IPS-NIHi7 (cell line): ENCODE measurements around the gene GLE1.
"Not testable (repeated sequence)": the region's sequence is repeated elsewhere in the genome, so short reads cannot be mapped to it uniquely, and the experiment has no call there.

ENCODE experiments used
- DNase-seq: peaks from one replicate; pipeline ENCODE4 v3.0.0; 2012; ENCODE audit warnings: mixed read lengths; ENCODE audit errors: extremely low spot score

Gene GLE1

DNA sequence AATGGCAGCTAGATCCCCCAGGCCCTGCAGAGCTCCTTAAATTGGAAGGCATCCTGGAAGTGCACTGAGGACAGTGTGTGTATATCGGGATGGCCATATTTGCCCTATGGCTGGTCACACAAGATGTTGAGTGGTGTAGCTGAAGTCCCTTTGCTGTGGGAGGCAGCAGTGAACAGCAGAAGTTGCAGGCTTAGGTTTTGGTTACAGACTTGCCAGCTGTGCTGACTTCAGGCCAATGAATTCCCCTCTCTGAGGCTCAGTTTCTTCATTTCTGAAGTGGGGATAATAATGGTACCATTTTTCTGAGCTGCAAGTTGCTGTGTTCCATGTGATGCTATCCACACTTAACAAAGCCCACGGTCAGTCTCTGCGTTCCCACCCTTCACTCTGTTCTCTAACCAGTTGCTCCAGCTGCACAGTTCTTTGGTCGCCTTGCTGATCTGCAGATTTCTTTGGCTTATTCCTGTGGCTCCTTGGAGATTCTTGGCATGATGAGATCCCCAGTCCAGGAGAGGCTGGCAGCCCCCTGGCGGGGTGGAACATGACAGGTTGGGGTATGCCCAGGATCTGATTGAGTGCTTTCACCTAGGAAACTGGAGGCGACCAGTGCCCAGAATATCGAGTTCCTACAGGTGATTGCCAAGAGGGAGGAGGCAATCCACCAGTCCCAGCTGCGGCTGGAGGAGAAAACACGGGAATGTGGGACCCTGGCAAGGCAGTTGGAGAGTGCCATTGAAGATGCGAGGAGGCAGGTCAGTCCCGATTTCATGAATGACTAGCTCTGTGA, 6.5 kb upstream of the GLE1 start:
- no peak for DNase-seq

DNA sequence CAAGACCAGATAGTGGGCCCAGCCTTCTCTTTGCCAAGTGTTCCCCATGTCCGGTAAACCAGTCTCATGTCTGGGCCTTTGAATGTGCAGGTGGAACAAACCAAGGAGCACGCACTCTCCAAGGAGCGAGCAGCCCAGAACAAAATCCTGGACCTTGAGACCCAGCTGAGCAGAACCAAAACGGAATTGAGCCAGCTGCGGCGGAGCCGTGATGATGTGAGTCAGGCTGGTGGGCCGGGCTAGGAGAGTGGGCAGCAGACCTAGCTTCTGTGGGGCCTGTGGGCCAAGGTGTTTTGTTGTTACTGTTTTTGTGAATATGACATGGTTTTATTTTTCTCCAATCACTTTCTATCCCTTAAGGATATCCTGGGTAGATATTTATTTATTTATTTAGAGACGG, 5.6 kb upstream of the GLE1 start:
- no peak for DNase-seq

DNA sequence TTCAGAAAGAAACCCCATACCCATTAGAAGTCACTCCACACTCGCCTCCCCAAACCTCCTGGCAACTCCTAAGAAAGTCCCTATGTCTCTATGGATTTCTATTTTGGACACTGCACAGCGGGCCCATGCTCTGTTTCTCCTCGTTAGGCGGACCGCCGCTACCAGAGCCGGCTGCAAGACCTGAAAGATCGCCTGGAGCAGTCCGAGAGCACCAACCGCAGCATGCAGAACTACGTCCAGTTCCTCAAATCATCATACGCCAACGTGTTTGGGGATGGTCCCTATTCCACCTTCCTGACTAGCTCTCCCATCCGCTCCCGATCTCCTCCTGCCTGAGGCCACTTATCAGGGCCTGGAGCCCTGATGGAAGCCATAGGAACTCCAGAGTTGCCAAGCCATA, 4.6 kb upstream of the GLE1 start:
- DNase-seq: no peak

DNA sequence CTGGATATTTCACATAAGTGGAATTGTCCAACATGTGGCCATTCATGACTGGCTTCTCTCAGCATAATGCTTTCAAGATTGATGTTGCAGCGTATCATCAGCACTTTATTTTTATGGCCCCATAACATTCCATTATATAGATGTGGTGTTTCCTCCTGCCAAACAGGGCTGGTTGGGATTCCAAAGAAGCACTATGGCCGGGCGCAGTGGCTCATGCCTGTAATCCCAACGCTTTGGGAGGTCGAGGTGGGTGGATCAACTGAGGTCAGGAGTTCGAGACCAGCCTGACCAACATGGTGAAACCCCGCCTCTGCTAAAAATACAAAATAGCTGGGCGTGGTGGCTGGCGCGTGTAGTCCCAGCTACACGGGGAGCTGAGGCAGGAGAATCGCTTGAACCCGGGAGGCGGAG, 1.1 kb upstream of the GLE1 start:
- not testable (repeated sequence) for DNase-seq

DNA sequence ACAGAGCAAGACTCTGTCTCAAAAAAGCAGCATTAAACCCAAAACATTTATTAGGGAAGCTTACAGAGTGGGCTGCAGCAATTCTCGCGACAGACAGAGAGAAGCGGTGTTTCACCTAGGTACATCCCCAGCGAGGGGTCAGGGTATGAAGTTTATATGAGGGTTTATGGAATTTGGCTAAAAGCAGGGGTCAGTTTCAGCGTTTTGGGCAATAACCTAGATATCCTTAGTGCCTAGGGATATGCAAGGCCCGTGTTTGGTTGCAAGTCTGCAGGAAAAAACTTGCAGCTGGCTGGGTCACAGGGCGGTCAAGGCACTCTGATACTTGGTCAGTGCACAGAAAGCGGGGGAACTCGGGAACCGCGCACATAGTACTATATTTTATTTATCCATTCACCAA, 649 bp upstream of the GLE1 start:
- DNase-seq: no peak

DNA sequence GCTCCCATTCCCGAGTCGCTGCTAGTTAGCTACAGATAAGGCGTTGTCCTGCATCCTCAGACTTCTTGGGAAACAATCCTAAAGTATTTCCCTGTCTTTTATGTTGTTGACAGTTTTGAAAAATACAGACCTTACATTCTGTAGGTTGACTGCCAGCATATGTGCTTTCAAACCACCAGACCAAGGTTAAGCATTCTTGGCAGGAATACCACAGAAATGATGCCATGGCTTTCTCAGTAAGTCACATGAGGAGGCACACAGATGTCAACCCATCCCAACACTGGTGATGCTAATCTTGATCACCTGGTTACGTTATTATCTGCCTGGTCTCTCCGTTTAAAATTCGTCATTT, 871 bp downstream of the GLE1 start:
- no peak for DNase-seq

DNA sequence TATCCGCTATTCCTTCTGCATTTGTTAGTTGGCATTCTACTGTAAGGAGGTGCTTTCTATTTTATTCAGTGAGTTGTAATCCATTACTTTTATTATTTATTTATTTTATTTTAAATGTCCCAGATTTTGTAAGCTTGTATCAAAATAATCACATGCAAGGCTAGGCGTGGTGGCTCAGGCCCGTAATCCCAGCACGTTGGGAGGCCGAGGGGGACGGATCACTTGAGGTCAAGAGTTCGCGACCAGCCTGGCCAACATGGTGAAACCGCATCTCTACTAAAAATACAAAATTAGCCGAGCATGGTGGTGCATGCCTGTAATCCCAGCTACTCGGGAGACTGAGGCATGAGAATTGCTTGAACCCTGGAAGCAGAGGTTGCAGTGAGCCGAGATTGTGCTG, 1.4 kb downstream of the GLE1 start:
- DNase-seq: not testable (repeated sequence)

DNA sequence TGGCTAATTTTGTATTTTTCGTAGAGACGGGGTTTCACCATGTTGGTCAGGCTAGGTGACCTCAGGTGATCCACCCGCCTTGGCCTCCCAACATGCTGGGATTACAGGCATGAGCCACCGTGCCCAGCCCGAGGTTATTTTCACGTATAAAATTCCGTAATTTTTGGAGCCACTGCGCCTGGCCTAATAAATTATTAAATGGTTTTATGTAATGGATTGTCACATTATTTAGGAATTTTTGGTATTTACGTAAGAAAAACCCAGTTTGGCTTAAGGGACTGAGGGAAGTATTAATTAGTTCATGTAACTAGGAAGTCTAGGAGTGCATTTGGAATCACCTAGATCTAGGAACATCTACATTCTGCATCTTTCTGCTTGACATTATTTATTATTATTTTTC, 8.3 kb downstream of the GLE1 start:
- no peak for DNase-seq

DNA sequence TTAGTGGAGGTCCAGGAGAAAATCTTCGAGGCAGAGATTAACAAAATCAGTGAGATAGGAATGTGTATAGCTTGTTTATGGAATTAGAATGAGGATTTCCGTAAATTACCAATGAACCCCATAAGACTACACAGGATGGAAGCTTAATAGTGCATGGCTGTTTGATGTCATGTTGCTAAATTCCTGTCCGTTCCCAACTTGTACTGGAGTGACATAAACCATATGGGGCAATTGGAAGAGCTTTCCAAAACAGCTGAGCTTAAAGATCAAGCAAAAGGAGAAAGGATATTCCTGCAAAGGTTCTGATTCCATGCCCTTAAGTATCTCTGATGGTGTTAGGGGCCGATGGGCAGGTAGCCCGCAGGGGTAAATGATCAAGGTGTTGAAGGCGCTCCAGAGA, 17.4 kb downstream of the GLE1 start:
- no peak for DNase-seq

DNA sequence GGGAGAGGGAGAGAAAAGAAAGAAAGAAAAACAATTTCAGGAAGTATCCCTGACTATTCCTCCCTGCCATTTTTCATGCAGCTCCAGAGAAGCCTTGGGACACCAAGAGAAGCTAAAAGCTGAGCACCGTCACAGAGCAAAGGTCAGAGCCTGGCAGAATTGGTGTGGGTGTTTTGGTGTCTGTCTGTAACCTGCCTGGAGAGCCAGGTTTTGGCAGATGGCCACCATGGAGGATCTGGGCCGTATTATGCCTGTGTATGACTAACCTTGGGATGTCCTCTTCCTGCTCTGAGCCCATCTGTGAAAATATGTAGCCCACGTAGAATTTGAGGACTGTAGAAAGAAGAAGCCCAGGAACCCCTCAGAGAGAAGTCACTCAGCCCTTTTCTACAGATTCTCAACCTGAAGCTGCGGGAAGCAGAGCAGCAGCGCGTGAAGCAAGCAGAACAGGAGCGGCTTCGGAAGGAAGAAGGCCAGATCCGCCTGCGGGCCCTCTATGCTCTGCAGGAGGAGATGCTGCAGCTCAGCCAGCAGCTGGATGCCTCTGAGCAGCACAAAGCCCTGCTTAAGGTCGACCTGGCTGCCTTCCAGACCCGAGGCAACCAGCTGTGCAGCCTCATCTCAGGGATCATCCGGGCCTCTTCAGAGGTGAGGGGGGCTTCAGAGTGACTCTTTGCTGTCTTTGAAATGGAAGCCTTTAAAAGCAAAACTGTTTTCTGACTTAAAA, 18.8 kb downstream of the GLE1 start:
- peak; percentile 34 for DNase-seq

DNA sequence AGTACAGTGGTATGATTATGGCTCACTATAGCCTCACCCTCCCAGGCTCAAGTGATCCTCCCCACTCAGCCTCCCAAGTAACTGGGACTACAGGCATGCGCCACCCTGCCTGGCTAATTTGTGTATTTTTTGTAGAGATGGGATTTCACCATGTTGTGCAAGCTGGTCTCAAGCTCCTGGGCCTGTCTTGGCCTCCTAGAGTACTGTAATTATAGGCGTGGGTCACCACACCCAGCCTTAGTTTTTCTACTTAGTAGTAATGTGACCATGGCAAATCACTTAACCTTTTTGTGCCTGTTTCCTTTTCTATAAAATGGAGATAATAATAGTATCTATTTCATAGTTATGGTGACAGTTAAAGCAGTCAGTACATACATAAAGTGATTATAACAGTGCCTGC, 22.2 kb downstream of the GLE1 start:
- DNase-seq: no peak

DNA sequence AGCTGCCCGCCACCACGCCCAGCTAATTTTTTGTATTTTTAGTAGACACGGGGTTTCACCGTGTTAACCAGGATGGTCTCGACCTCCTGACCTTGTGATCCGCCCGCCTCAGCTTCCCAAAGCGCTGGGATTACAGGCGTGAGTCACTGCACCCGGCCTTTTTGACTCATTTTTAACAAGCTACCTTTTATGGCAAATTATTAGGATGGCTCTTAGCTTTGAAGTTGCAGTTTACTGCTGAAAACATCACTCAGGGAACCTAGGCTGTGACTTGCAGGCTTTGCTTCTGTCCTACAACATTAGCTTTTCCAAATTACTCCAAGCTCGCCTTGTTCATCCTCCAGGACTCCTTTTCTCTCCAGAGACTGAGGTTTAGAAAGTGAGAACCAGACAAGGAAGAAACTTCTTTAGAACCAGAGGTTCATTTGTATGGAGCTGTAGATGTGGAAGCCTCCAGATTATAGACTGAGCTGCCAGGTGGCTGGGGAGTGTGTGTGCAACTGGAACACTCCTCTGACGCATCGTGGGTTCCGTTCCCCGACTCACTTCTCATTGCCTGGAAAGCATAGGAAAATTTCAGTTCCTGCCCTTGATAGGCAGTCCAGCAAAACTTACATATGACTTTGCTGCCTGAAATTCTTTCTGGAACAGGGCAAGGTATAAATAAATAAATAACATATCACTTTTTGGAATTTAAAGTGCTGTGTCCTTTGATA, 24.1 kb downstream of the GLE1 start:
- DNase-seq: no peak

DNA sequence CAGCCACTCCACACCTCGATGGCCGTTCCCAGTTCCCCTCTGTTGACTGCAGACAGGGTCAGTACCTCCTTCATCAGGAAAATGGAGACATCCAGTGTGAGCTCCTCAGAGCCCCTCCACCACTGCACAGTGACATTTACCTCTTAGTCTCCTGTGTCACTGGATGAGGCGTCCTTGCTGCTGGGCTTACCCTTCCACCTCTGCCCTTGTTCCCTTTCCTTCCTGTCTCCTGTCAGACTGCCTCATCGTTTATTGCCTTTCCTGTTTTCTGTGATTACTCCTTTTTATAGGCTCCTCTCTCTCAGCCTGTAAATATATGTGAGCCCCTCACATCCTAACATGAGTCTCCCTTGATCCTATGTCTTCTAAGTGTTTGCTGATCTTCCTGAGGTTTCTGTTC, 24.7 kb downstream of the GLE1 start:
- DNase-seq: no peak

DNA sequence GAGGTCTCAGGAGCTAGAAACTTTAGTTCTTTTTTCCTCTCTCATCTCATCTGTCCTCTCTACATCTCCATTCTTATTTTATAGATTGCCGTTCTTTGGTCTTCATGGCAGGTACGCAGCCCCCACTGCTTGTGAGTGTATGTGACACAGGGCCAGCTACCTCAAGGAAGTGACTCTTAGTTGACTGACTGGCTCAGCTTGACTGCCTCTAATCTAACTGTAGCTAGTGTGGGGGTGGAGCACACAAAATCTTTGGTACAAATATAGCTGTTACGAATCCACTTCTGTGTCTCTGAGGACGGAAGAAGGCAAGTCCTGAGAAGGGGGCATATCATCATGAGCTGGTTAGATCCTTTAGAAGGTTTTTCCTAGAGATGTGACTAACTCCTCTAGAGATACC, 28.1 kb downstream of the GLE1 start:
- no peak for DNase-seq

DNA sequence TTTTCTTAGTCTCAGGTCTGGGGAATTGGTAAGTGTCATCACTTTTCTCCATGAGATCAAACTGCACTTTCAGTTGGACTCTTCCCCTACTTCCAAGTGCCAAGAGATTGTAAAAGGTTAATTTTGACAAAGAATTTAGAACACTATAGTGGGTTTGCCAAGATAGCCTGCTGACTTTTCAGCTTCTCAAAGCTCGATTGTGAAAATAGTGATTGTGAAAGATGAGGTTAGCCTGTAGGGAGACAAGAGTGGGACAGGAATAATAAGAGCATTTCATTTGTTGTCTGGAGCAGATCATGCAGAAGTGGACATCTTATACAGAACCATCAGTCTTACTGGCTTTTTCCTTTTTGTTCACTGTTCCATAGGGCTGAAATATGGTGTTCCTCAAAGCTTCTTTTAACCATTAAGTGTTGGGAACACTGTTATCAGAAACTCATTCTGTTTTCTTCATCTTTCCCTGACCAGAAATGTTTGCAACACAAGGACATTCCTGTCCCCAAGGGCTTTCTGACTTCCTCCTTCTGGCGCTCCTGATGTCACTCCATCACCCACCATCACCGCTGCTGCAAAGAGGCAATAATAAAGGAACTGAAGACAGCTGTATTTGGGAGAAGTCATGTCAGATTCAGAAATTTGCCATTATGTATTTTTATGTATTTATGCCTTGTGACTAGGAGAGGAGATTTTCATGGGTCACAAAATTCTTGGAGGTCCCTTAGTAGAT, 36.3 kb downstream of the GLE1 start:
- no peak for DNase-seq

DNA sequence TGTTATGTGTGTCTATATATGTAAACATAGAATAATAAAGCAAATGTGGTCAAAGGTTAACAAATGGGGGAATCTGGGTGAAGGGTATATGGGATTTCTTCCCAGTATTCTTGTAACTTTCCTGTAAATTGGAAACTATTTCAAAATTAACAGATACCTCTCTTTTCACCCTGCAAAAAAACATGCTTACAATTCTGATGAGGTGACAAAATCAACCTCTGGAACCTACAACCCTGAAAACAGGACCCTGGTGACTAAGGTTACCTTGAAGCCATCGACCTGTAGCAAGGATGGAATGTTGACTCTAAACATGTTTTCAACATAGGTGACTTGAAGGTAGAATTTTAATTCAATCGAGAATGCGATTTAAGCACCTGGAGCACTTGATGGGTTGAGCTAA, 42.0 kb downstream of the GLE1 start:
- DNase-seq: no peak

DNA sequence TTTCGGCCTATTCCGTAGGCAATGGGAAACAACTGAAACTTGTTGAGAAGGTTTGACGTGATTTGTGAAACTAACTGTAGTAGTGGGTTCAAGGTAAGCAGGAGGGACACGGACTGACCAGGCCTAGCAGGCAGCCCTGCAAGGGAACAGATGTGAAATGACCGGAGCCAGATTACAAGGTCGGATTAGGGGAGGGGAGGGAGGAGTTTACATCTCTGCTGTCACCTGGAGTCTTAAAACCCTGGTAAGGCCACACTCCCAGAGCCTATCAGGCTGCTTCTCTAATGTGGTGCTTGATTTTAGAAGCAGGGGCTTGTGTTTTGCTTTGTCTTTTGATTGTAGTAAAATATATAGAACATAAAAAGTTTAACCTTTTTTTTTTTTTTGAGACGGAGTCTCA, 44.4 kb downstream of the GLE1 start:
- no peak for DNase-seq

DNA sequence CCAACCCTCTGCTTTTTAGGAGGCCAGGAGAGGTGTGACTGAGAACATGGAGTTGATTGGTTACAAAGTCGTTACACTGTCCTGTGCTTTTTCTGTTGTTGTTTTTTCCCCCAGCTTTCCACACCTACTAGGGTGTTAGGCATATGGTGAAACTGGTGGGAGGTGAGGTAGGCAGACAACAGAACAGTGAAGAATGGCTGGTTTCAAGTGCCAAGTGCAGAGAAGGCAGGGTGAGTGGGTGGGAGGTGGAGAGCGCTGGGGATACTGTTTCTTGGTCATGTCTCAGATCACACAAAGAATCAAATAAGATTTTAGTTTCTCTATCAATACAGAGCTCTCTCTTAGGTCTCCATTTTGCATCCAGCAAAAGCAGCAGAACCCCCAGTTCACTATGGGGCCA, 45.7 kb downstream of the GLE1 start:
- DNase-seq: no peak

DNA sequence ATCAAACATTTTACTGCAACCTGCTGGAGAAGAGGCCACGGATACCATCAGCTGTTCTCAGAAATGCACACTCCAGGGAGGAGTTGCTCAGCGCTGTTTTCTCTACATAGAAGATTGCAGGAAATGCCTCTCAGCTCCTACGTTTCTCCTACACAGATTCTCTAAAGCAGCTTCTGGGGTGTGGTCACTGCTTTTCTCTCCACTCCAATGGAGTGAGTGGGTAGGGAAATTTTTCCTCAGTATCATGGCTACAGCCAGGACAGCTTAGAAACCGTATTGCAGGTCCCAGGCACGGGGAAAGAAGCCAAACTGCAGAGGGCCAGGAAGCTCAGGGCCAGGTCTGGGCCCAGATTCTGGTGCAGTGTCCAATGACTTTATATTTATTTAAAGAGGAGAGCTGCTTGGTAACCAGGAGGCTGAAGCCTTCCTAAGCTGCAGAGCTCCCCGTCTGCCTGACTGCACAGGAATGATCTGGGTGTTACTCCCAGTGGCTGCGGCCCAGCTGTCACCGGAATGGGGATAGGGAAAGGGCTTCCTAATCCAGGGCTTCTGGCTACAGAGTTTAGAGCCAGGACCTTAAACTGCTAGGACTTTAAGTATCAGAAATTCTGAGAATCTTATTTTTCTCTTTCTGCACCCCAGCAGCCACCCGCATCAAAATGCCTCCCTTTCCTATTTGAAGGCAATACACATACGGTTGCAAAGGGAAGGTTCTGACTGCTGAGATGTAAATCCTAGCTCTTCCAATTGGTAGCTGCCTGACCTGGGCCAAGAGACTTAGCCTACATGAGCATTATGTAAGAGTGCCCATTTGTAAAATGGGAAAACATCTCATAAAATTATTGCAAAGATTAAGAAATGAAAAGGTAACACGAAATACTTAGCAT, 46.5 kb downstream of the GLE1 start:
- peak; percentile 35 for DNase-seq

DNA sequence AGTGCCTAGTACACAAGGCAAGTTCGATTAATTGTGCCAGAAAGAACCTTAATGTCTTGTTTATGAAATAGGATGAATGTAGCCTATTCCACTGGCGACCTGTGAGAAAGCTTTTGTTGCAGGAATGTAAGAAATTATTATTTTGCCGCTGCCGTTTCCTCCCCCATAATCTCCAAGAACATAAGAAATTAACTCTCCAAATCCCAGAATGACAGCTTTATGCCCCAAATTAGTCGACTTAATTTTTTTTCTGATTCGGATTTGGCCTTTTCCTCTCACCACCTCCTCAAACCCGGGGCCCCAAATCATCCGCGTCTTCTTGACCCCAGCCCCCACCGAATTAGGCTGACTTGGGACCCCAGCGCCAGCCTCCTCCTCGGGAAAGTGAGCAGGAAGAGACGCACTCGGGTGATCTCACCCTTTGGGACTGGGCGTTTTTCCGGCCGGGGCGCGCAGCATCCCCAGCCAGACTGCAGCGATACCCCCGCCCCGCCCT, 47.2 kb downstream of the GLE1 start:
- no peak for DNase-seq

DNA sequence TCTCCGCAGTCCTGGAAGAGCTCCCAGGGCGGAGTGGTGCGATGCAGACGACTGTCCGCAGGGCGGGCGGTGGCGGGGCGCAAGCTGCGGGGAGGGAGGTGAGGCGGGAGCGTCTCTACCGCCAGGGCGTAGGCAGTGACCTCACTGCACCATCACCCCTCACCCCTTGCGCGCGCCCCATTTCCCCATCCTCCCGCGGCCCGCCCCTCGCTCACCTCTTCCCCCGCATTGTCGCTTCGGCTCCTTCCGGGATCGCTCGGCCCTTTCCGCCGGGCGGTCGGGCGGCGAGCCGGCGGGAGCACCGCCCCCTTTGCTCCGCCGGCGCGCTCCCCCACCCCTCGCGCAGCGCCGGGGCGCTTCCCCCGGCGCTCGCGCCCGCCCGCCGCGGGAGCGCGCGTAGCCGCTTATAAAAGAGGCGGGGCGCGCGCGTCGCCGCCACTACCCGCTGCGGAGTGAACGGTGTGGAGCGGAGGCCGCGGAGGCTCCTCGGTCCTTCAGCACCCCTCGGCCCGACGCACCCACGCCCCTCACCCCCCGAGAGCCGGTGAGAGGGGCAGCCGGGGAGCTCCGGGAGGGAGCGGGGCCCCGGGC, 47.7 kb downstream of the GLE1 start, which contains the start of gene SPTAN1:
SPTAN1 (plus strand) TSS at position 435 of the 591 bp plus-strand sequence. CDS start 14,154 bp downstream, outside the sequence.
- DNase-seq: peak; percentile 97
